GM12801 (cell line): ENCODE data around the gene STK24.

Source experiments
- TF ChIP-seq, protein P1 (sequence below): IDR thresholded peaks from one replicate; pipeline ENCODE4 v1.5.1; 2011; ENCODE audit warnings: control low read depth; ENCODE audit not compliant: insufficient read length; ENCODE audit errors: extremely low read depth

STK24 gene

DNA sequence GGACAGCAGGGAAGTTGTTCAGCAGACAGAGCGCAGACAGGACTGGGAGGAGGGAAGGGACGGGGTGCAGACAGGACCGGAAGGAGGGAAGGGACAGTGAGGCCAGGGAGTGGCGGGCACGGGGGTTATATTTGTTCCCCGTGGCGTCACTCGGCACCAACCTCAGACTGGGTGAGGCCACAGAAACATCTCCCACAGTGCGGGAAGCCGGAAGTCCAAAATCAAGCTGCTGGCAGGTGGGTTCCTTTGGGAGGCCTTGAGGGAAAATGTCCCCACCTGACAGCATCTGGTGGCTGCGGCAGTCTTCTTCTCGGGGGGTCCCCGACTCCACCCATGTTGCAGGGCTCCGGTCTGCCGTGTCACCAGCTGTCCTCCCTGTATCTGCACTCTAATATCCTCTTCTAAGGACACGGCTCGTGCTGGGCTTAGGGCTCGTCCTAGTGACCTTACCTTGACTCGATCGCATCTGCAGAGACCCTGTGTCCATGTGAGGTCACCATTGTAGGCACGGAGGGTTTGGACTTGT is 133.0 kb downstream of the STK24 start:
- TF ChIP-seq, protein P1, sequence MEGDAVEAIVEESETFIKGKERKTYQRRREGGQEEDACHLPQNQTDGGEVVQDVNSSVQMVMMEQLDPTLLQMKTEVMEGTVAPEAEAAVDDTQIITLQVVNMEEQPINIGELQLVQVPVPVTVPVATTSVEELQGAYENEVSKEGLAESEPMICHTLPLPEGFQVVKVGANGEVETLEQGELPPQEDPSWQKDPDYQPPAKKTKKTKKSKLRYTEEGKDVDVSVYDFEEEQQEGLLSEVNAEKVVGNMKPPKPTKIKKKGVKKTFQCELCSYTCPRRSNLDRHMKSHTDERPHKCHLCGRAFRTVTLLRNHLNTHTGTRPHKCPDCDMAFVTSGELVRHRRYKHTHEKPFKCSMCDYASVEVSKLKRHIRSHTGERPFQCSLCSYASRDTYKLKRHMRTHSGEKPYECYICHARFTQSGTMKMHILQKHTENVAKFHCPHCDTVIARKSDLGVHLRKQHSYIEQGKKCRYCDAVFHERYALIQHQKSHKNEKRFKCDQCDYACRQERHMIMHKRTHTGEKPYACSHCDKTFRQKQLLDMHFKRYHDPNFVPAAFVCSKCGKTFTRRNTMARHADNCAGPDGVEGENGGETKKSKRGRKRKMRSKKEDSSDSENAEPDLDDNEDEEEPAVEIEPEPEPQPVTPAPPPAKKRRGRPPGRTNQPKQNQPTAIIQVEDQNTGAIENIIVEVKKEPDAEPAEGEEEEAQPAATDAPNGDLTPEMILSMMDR: no peak

DNA sequence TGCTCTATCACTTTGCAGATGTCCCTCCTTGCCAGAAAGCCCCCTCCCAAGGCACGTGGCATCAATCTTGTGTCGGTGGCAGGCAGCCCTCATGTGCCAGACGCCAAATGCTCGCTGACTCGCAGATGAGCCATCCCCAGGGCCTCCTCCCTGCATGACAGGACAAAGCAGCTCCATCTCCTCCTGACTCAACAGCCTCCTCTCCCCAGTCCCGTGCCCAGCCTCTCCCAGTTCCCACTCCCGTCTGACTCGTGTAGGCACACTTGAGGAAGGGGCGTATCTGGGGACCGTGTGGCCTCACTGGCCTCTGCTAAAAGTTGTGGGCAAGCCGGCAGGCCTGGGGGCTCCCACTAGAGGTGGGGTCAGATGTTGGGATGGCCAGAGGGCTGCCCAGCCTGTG is 133.6 kb downstream of the STK24 start:
- TF ChIP-seq, protein P1: no peak

DNA sequence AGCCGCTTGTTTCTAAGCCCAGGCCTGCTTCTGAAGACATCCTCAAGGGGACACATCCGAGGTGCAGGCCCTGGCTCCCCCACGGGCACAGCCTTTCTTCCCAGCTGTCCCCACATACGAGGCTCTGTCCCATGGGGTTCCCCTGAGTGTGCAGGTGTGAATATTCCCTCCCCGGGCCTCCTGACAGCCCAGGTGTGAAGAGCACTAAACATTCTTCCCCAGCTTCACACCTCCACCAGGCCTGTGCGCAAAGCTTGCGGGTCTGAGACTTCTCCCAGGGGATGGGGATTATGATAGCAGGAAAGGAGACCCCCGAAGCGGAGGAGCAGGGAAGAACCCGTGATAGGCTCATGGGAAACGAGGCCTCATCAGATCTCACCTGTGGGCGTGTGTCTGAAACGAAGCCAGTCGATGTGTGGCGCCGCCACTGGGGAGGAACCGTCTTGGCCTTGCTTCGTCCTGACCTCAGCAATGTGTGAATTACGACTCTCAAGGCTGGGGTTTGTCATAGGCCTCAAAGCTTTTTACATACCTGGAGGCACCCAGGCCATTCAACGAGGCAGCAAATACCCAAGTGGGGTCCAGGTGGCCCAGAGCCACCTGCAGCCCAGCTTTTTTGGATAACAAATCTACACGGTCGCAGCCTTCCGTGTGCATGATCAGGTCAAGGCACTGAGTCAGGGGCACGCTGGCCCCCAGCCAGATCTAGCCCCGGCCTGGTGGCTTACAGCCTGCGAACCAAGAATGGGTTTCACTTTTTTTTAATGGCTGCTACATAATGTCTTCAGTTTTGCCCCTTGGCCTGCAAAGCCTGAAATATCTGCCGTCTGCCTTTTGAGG is 134.3 kb downstream of the STK24 start:
- TF ChIP-seq, protein P1: no peak

DNA sequence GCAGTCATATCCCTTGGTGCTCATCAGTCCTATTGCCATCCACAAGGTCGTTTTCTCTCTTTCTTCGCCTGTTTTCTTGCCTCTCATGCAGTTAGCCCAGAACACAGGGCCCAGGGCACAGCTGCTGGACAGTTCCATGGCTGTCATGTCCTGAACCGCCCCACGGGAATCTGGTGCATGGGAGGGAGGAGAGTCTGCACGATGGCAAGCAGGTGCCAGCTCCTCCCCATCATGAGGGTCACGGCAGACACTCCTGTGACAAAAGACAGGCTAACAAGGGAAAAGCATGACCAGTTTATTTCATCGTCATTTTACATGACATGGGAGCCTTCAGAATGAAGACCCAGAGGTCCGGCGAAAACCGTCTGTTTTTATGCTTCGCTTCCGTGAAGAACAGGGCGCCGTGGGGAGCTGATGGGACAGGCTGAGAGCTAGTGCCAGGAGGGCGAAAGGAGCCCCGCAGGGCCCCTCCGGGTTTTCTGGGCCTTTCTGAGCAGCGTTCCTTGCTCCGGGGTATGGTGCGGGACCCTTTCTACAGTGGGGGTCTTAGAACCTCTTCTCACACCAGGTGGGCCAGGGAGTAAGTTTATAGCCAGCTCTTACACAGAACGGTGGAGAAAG is 135.7 kb downstream of the STK24 start:
- TF ChIP-seq, protein P1: no peak

DNA sequence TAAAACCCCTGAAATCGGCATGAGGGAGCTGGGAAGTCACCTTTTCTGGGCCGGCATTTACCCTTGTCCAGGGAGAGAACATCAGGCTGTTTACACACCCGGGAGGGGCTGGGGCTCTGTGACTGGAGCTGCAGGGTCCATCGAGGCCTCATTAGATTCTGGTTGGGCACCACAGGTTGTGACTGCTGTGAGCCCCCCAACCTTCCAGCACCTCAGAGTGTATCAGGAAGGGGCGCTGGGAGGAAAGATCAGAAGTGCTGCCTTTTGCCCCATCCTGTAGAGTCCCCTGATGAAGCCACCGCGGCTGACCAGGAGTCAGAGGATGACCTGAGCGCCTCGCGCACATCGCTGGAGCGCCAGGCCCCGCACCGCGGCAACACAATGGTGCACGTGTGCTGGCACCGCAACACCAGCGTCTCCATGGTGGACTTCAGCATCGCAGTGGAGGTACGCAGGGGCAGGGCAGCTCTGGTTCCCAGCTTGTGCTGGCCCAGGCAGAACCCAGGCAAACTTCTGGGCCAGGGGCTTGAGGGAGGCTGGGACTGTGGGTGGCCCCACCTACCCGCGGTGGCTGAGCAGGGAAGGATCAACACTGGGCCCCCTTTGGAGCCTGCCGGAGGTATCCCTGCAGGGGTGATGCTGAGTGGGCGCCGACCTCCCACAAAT is 136.4 kb downstream of the STK24 start:
- TF ChIP-seq, protein P1: no peak

DNA sequence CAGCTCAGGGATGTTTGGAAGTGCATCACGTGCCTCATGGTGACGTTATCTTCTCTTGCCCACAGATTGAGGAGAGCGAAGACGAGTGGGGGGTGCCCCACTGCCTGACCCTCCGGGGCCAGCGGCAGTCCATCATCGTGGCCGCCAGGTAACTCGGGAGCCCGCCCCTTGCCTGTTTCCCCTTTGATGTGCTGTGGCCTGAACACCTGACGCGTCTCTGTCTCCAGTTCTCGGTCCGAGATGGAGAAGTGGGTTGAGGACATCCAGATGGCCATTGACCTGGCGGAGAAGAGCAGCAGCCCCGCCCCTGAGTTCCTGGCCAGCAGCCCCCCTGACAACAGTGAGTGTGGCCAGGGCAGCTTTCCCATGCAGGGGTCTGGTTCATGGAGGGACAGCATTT is 137.0 kb downstream of the STK24 start:
- TF ChIP-seq, protein P1: no peak

DNA sequence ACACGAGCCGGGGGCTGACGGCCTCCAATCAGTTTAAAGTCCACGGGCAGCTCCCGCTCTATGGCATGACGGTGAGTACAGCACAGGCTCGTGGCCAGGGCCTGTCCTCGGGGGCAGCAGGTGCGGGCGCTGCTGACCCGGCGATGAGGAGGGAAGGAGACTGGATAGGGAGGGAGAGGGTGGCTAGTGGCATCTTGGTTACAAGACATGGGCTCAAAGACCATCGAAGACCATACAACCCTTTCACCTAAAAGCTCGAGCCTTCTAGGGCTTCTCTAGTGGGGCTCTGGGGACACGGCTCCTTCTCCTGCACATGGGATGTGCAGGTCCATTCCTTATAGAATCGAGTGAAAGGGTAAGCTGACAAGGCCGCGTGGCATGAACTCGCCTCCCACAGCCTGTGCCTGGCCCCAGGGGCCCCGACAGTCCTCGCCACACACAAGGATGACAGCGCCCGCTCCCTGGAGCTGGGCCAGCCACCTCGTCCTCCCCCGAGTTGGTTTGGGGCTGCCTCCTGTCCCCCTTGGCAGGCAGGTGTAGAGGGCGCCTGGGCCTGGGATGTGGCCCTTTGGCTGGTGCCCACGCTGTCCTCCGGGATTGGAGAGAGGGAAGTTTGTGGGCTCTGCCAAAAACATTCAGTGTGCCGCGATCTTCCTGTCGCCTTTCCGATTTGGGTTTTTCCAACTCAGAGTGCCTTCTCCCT is 137.6 kb downstream of the STK24 start:
- TF ChIP-seq, protein P1: no peak
